Thoracic aorta (tissue), 2 donors: ENCODE data around the gene KCTD6. TPM values are rescaled to one million over a fixed set of nuclear protein-coding genes. Genes with fewer than 3 reads are reported as not detected.
A peak's percentile ranks its signal among the peaks of the same experiment; 100 is the strongest.

Source experiments
- ATAC-seq: fragments of 150-250 bp; one replicate; pipeline ENCODE4 v1.8.0; 2017; ENCODE audit warnings: low read depth; ENCODE audit not compliant: insufficient number of reproducible peaks, low FRiP score
- DNase-seq: peaks from one replicate; pipeline ENCODE4 v3.0.0-alpha.2; 2020; ENCODE audit warnings: low spot score
- H3K27ac ChIP-seq, 2 donors: fragments of 200-600 bp; sonication (generic); 1 replicate in 1 of 2; 2 replicates in 1 of 2; pipeline ENCODE4 v1.5.1; 2016; ENCODE audit warnings: mild to moderate bottlenecking in 2 of 2, moderate library complexity in 2 of 2
- H3K27me3 ChIP-seq: fragments of 200-600 bp; sonication (generic); replicated peaks from 2 replicates; pipeline ENCODE4 v1.6.0; 2016; ENCODE audit warnings: mild to moderate bottlenecking; ENCODE audit not compliant: insufficient read depth
- H3K36me3 ChIP-seq: fragments of 200-600 bp; sonication (generic); one replicate; pipeline ENCODE4 v1.5.1; 2016
- H3K4me1 ChIP-seq, 2 donors: fragments of 200-600 bp; sonication (generic); 1 replicate in 1 of 2; 2 replicates in 1 of 2; pipeline versions ENCODE4 v1.5.1 to v1.6.0; 2016; ENCODE audit warnings: low read depth in 2 of 2, mild to moderate bottlenecking in 1 of 2; ENCODE audit not compliant: control insufficient read depth in 1 of 2
- H3K4me3 ChIP-seq: fragments of 200-600 bp; sonication (generic); 2 replicates; pipeline ENCODE4 v1.5.1; 2016; ENCODE audit warnings: mild to moderate bottlenecking
- H3K9me3 ChIP-seq: fragments of 200-600 bp; sonication (generic); 2 replicates; pipeline ENCODE4 v1.5.1; 2016
- CTCF ChIP-seq: fragments of 200-600 bp; sonication (generic); IDR thresholded peaks from one replicate; pipeline ENCODE4 v1.5.1; 2019; ENCODE audit warnings: antibody characterized with exemption
- total RNA-seq, 2 donors: library from RNA; depleted of rRNA; stranded (reverse); fragments of >200 nt; gene quantifications; one replicate each; pipeline versions ENCODE4 v1.1.0 to v1.2.3, GENCODE V29; 2016

The KCTD6 gene
- total RNA-seq, 2 donors from 2014 or later = 14.5 to 28.6 TPM

- TF ChIP-seq CTCF = no peak
- Histone ChIP-seq H3K9me3 (no peaks in the 10 kb centered on the region), H3K36me3 (no peaks in the 10 kb centered on the region), H3K4me1 (peaks cover 0 to 9% of the 10 kb centered on the region in 2 donors), H3K27ac (no peak overlapping the region), H3K4me3 (peak overlapping the region; percentile 66), H3K27me3 (no peaks in the 10 kb centered on the region)
- DNase-seq = no peak
- no peak for ATAC-seq
Observed at GRCh38 chr3:58463942-58464271, 28.0 kb upstream of the KCTD6 start.

DNA sequence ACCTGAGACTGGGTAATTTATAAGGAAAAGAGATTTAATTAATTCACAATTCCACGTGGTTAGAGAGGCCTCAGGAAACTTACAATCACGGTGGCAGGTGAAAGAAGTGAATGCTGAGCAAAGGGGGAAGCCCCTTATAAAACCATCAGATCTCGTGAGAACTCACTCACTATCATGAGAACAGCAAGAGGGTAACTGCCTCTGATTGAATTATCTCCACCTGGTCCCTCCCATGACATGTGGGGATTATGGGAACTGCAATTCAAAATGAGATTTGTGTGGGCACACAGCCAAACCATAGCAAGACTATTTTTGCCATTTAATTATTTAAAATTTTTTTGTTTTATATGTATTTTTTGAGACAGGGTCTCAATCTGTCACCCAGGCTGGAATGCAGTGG is 27.0 kb upstream of the KCTD6 start:
- ATAC-seq (no peak), DNase-seq (no peak)
- TF ChIP-seq CTCF = no peak
- Histone ChIP-seq H3K27ac (no peak overlapping the region), H3K4me3 (no peak overlapping the region), H3K9me3 (no peaks in the 10 kb centered on the region), H3K27me3 (no peaks in the 10 kb centered on the region), H3K36me3 (no peaks in the 10 kb centered on the region), H3K4me1 (peaks cover 0 to 9% of the 10 kb centered on the region in 2 donors)

DNA sequence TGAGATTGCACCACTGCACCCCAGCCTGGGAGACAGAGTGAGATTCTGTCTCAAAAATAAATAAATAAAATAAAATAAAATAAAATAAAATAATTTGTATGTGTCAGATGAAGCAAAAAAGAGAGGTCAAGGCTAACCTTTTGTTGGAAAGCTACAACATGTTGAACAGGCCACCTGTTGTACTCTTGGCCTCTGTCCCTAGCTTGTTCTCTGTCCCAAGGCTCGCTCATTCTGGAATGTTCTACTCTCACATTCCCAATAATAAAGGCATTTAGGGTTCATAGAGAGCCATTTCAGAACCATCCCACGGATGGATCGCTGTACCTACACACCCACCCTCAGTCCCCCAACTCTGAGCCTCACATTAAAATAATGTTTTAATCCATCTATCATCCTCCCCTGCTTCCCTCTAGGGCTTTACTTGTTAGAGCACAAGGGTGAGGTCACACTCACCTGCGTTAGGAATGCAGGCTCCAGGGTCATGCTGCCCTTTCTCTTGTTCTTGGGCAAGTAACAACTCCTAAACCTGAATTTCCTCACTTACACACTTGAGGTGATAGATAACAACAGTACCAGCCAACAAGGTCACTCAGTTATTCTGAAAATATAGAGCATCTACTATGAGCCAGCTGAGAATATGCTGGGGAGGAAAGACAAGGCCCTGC is 24.9 kb upstream of the KCTD6 start:
- DNase-seq = no peak
- Histone ChIP-seq H3K9me3 (no peaks in the 10 kb centered on the region), H3K27me3 (no peaks in the 10 kb centered on the region), H3K36me3 (no peaks in the 10 kb centered on the region), H3K4me3 (no peak overlapping the region), H3K4me1 (peaks cover 0 to 13% of the 10 kb centered on the region in 2 donors), H3K27ac (no peak overlapping the region)
- no peak for TF ChIP-seq CTCF
- ATAC-seq = no peak

GRCh38 chr3:58469096-58469495 is 22.8 kb upstream of the KCTD6 start:
- no peak overlapping the region for H3K4me3 ChIP-seq
- no peak for TF ChIP-seq CTCF
- H3K36me3 ChIP-seq = no peaks in the 10 kb centered on the region
- H3K4me1 ChIP-seq = peaks cover 0 to 3% of the 10 kb centered on the region in 2 donors
- H3K27me3 ChIP-seq = no peaks in the 10 kb centered on the region
- no peak overlapping the region for H3K27ac ChIP-seq
- DNase-seq (no peak), ATAC-seq (no peak)
- no peaks in the 10 kb centered on the region for H3K9me3 ChIP-seq

DNA sequence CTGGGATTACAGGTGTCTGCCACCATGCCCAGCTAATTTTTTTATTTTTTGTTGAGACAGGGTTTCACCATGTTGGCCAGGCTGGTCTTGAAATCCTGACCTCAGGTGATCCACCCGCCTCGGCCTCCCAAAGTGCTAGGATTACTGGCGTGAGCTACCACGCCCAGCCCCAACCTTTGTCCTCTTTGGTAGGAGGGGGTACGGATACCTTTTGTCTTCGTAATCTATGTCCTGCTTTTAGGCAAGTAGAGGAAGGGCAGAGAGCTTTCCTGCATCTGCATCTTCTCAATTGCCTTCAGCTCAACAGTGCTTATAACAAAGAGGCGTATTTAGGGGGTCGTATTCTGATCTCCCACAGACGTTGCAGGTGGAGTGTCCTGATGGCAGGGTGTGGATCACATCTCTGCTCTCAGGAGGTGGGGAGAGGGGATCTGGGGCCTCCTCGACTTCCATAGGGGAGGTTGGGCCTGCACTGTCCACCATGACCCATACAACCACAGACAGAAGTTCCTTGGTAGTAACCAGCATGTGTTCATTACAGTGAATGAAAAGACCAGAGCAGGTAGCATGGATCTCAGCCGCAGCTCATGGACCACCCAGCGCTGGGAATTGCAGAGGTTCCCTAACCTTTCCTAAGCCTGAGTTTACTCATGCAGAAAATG is 21.4 kb upstream of the KCTD6 start:
- Histone ChIP-seq H3K36me3 (no peaks in the 10 kb centered on the region), H3K27ac (no peak overlapping the region), H3K4me1 (peaks cover 0 to 3% of the 10 kb centered on the region in 2 donors), H3K27me3 (no peaks in the 10 kb centered on the region), H3K4me3 (no peak overlapping the region), H3K9me3 (no peaks in the 10 kb centered on the region)
- no peak for TF ChIP-seq CTCF
- no peak for DNase-seq
- ATAC-seq = no peak
